Kidney (tissue), 14 donors: Measurements from ENCODE around the gene RASD1. TPM values are rescaled to one million over a fixed set of nuclear protein-coding genes. Genes with fewer than 3 reads are reported as not detected.

Experiments used
- DNase-seq, 5 donors: peaks; one replicate each; pipeline ENCODE4 v3.0.0-alpha.2; 2013 to 2020
- FAIRE-seq: peaks from 2 replicates; lab custom pipeline; 2012; peaks lifted over from hg19 to GRCh38; lab: Jason Lieb, UNC
- H3K27ac ChIP-seq, 2 donors: one replicate each; pipeline ENCODE4 v1.7.0; 2013; ENCODE audit warnings: low read depth in 2 of 2, low read length in 2 of 2, inconsistent platforms in 1 of 2
- H3K27me3 ChIP-seq: one replicate; pipeline ENCODE4 v1.7.1; 2013; ENCODE audit warnings: low read length, inconsistent platforms; ENCODE audit not compliant: control insufficient read depth, insufficient read depth
- H3K36me3 ChIP-seq, 3 donors: one replicate each; pipeline versions ENCODE4 v1.7.0 to v1.7.1; 2013; ENCODE audit warnings: low read length in 3 of 3, control low read depth in 1 of 3, inconsistent platforms in 1 of 3; ENCODE audit not compliant: insufficient read depth in 3 of 3, control insufficient read depth in 2 of 3
- H3K4me1 ChIP-seq, 3 donors: one replicate each; pipeline versions ENCODE4 v1.7.0 to v1.7.1; 2013; ENCODE audit warnings: low read length in 3 of 3, inconsistent platforms in 1 of 3, low read depth in 1 of 3; ENCODE audit not compliant: control insufficient read depth in 2 of 3, insufficient read depth in 2 of 3
- H3K4me3 ChIP-seq, 3 donors: one replicate each; pipeline versions ENCODE4 v1.7.0 to v1.8.1; 2013; ENCODE audit warnings: low read length in 3 of 3, control low read depth in 1 of 3, inconsistent platforms in 1 of 3
- H3K9ac ChIP-seq, 3 donors: one replicate each; pipeline versions ENCODE4 v1.7.0 to v1.7.1; 2013; ENCODE audit warnings: low read length in 3 of 3, control low read depth in 1 of 3, inconsistent platforms in 1 of 3
- H3K9me3 ChIP-seq, 3 donors: one replicate each; pipeline versions ENCODE4 v1.7.0 to v1.7.1; 2013; ENCODE audit warnings: low read length in 3 of 3, control low read depth in 1 of 3, inconsistent platforms in 1 of 3; ENCODE audit not compliant: control insufficient read depth in 2 of 3, insufficient read depth in 1 of 3
- CTCF ChIP-seq: IDR thresholded peaks from 3 replicates; pipeline ENCODE4 v1.5.1; 2012; ENCODE audit warnings: mild to moderate bottlenecking, moderate library complexity, borderline replicate concordance; ENCODE audit not compliant: insufficient read depth; ENCODE audit errors: extremely low read depth
- intact Hi-C: fragments of 100-400 bp; cut with DNase I; formaldehyde crosslinking; loops from one replicate; pipeline ENCODE4 v1.11.1; 2022
- polyA plus RNA-seq: library from polyadenylated mRNA; stranded (reverse); fragments of 350-450 nt; fragmentation: Illumina TruSeq; extraction: RNeasy Lipid Tissue Mini Kit (QIAGEN cat#74804); gene quantifications from one replicate; pipeline ENCODE4 v1.2.3, GENCODE V29; 2014; ENCODE audit warnings: low read depth, low replicate concordance; ENCODE audit not compliant: insufficient read depth
- total RNA-seq: library from RNA; stranded (reverse); fragmentation: NEBNext Ultra II Directional; extraction: Animal tissue kit (Norgen Biotek cat#: 25700); gene quantifications from one replicate; pipeline ENCODE4 v1.2.1, GENCODE V29; 2021
- donor health status: control.
- donor health status: control.
- donor health status: control.
- donor health status: control.
- donor health status: control.
- donor health status: DM: yes; HTN: yes; CAD: no.
- donor health status: Normal renal cell carcinoma (clear cell type).

Gene RASD1
- total and polyA plus RNA-seq, 2 donors from 2014 or later = 103 to 147 TPM

GRCh38 chr17:17507465-17508011 is 11.3 kb upstream of the RASD1 start:
- Histone ChIP-seq H3K4me3 (no peak overlapping the region), H3K9me3 (no peaks in the 10 kb centered on the region), H3K9ac (no peak overlapping the region), H3K27ac (no peak overlapping the region), H3K4me1 (no peaks in the 10 kb centered on the region), H3K36me3 (no peaks in the 10 kb centered on the region), H3K27me3 (no peaks in the 10 kb centered on the region)
- no peak for TF ChIP-seq CTCF
- FAIRE-seq (no peak), DNase-seq (peak in 1 of 5 donors; percentile 63)
- intact Hi-C loops = no loop called here

- H3K9ac ChIP-seq = no peak overlapping the region
- H3K9me3 ChIP-seq = no peaks in the 10 kb centered on the region
- intact Hi-C loops = no loop called here
- no peaks in the 10 kb centered on the region for H3K4me1 ChIP-seq
- DNase-seq (peak in 2 of 5 donors; percentile 29 to 72), FAIRE-seq (no peak)
- TF ChIP-seq CTCF = no peak
- no peak overlapping the region for H3K4me3 ChIP-seq
- no peaks in the 10 kb centered on the region for H3K36me3 ChIP-seq
- H3K27me3 ChIP-seq = no peaks in the 10 kb centered on the region
- peak overlapping the region in 1 of 2 donors; percentile 37 for H3K27ac ChIP-seq
Measured at GRCh38 chr17:17506893-17507464, 10.8 kb upstream of the RASD1 start.

- H3K27ac ChIP-seq = peak overlapping the region in 1 of 2 donors; percentile 37
- FAIRE-seq (no peak), DNase-seq (peak in 1 of 5 donors; percentile 74)
- H3K4me1 ChIP-seq = no peaks in the 10 kb centered on the region
- no peaks in the 10 kb centered on the region for H3K9me3 ChIP-seq
- H3K9ac ChIP-seq = no peak overlapping the region
- no peak for TF ChIP-seq CTCF
- intact Hi-C loops = no loop called here
- H3K4me3 ChIP-seq = no peak overlapping the region
- H3K27me3 ChIP-seq = no peaks in the 10 kb centered on the region
- no peaks in the 10 kb centered on the region for H3K36me3 ChIP-seq
Measured at GRCh38 chr17:17506181-17506741, 10.1 kb upstream of the RASD1 start.
